GM21447 (cell line): ENCODE measurements around the gene HNRNPAB.

Source experiments
- ATAC-seq: cut with Tn5 transposase; IDR thresholded peaks from one replicate; pipeline ENCODE4 v1.9.1; 2021; ENCODE audit not compliant: unreplicated experiment

The HNRNPAB gene

GRCh38 chr5:178211095-178212048 is 7.0 kb downstream of the HNRNPAB start:
- no peak for ATAC-seq

- no peak for ATAC-seq
Observed at GRCh38 chr5:178212241-178213002, 8.1 kb downstream of the HNRNPAB start.

GRCh38 chr5:178213003-178213461 is 8.7 kb downstream of the HNRNPAB start:
- no peak for ATAC-seq

- ATAC-seq = no peak
Observed at GRCh38 chr5:178213748-178214151, 9.4 kb downstream of the HNRNPAB start.

GRCh38 chr5:178214160-178214803 is 9.9 kb downstream of the HNRNPAB start:
- no peak for ATAC-seq

- ATAC-seq = no peak
Observed at GRCh38 chr5:178215280-178216002, 11.1 kb downstream of the HNRNPAB start.

- ATAC-seq = no peak
Observed at GRCh38 chr5:178216088-178216534, 11.8 kb downstream of the HNRNPAB start.

GRCh38 chr5:178216779-178217178 is 12.4 kb downstream of the HNRNPAB start:
- ATAC-seq = no peak

GRCh38 chr5:178218237-178218776 is 14.0 kb downstream of the HNRNPAB start:
- no peak for ATAC-seq

GRCh38 chr5:178218827-178219226 is 14.5 kb downstream of the HNRNPAB start:
- ATAC-seq = no peak

GRCh38 chr5:178221282-178221681 is 16.9 kb downstream of the HNRNPAB start:
- no peak for ATAC-seq

GRCh38 chr5:178221853-178222252 is 17.5 kb downstream of the HNRNPAB start:
- no peak for ATAC-seq

GRCh38 chr5:178222292-178222691 is 18.0 kb downstream of the HNRNPAB start:
- no peak for ATAC-seq

GRCh38 chr5:178223196-178223773 is 19.0 kb downstream of the HNRNPAB start:
- no peak for ATAC-seq

- ATAC-seq = no peak
Observed at GRCh38 chr5:178223828-178224335, 19.5 kb downstream of the HNRNPAB start.

GRCh38 chr5:178224403-178224802 is 20.1 kb downstream of the HNRNPAB start:
- ATAC-seq = no peak

GRCh38 chr5:178225174-178225573 is 20.8 kb downstream of the HNRNPAB start:
- ATAC-seq = no peak

- ATAC-seq = no peak
Observed at GRCh38 chr5:178227138-178227659, 22.9 kb downstream of the HNRNPAB start.

- no peak for ATAC-seq
Observed at GRCh38 chr5:178227929-178228328, 23.6 kb downstream of the HNRNPAB start.
